Measurements from ENCODE around the gene PIGV.
"Not testable (repeated sequence)": the region's sequence is repeated elsewhere in the genome, so short reads cannot be mapped to it uniquely, and the experiment has no call there.

The PIGV gene

DNA sequence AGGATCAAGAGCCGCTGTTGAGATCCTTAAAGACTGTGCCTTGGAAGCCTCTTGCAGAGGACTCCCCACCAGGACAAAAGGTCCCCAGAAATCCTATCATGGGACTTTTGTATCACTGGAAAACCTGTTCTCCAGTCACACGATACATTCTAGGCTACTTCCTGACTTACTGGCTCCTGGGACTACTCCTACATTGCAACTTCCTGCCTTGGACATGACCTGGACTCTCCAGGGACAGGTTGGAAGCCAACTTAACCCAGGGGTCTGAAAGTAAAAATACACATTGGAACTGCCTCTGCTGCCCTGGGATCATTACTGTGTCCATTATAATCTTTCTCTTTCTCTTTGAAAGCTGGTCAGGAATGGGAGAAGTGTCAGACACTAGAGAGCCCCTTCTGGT is 9.9 kb downstream of the PIGV start:
- DNase-seq (ENCODE audit: low spot score): no peak
- TF ChIP-seq, protein P1, sequence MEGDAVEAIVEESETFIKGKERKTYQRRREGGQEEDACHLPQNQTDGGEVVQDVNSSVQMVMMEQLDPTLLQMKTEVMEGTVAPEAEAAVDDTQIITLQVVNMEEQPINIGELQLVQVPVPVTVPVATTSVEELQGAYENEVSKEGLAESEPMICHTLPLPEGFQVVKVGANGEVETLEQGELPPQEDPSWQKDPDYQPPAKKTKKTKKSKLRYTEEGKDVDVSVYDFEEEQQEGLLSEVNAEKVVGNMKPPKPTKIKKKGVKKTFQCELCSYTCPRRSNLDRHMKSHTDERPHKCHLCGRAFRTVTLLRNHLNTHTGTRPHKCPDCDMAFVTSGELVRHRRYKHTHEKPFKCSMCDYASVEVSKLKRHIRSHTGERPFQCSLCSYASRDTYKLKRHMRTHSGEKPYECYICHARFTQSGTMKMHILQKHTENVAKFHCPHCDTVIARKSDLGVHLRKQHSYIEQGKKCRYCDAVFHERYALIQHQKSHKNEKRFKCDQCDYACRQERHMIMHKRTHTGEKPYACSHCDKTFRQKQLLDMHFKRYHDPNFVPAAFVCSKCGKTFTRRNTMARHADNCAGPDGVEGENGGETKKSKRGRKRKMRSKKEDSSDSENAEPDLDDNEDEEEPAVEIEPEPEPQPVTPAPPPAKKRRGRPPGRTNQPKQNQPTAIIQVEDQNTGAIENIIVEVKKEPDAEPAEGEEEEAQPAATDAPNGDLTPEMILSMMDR (IDR thresholded peaks at IDR 0.05; ENCODE audit: borderline replicate concordance, control extremely low read depth, extremely low read depth, insufficient read depth, missing control alignments): no peak
- in situ Hi-C loops (cut with MboI; ENCODE audit: low sequenced_read_pairs, unreplicated experiment): no loop called here

DNA sequence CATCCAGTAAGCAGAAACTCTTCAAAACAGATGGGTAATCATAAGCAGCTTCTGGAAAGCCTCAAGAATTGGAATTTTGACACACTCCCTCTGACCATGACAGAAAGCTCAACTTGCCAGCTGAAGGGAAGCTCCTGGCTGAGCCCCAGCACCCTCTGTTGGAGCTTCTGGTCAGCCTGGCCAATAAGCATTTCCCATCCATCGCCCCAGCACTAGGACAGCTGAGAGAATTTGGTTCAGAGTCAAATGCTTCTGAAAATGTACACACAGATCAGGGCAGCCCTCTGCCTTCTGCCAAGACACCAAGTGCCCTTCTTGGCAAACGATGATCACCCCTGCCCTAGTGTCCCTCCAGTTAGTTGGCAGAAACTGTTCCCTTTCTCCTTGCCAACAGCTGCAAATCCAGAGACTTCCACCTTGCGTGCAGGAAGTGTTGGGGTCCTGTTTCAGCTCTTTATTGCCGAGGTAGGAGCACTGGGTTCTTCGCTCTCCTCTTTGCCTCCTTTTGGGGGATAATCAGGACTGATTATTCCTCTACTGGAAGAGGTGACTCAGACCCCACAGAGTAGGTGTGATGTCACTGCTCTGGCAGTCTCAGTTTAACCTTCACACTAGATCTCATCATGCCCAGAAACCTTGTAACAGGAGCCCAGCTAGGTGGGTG is 11.9 kb downstream of the PIGV start:
- no peak for DNase-seq (ENCODE audit: low spot score)
- in situ Hi-C loops (cut with MboI; ENCODE audit: low sequenced_read_pairs, unreplicated experiment): no loop called here

DNA sequence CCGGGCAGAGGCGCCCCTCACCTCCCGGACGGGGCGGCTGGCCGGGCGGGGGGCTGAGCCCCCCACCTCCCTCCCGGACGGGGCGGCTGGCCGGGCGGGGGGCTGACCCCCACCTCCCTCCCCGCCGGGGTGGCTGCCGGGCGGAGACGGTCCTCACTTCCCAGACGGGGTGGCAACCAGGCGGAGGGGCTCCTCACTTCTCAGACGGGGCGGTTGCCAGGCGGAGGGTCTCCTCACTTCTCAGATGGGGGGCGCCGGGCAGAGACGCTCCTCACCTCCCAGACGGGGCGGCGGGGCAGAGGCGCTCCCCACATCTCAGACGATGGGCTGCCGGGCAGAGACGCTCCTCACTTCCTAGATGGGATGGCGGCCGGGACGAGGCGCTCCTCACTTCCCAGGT is 16.2 kb downstream of the PIGV start:
- in situ Hi-C loops (cut with MboI; ENCODE audit: low sequenced_read_pairs, unreplicated experiment); DNase-seq (ENCODE audit: low spot score): not testable (repeated sequence)

More for the DNA sequence above, 11.9 kb downstream of the PIGV start:
- TF ChIP-seq, protein P1 (IDR thresholded peaks at IDR 0.05; ENCODE audit: borderline replicate concordance, control extremely low read depth, extremely low read depth, insufficient read depth, missing control alignments): no peak

DNA sequence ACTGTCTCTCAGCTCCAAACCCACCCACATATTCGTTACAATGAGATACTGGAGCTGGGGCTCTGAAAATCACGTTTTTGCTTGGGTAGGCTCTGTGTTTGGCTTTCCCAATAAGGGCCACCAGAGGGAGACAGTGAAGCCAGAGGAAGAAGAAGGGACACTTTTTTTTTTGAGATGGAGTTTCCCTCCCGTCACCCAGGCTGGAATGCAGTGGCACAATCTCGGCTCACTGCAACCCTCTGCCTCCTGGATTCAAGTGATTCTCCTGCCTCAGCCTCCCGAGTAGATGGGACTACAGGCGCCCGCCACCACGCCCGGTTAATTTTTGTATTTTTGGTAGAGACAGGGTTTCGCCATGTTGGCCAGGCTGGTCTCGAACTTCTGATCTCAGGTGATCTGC is 22.4 kb downstream of the PIGV start:
- in situ Hi-C loops (cut with MboI; ENCODE audit: low sequenced_read_pairs, unreplicated experiment): not testable (repeated sequence)
- DNase-seq (ENCODE audit: low spot score): peak; percentile 83
- TF ChIP-seq, protein P1 (IDR thresholded peaks at IDR 0.05; ENCODE audit: borderline replicate concordance, control extremely low read depth, extremely low read depth, insufficient read depth, missing control alignments): peak; percentile 75

DNA sequence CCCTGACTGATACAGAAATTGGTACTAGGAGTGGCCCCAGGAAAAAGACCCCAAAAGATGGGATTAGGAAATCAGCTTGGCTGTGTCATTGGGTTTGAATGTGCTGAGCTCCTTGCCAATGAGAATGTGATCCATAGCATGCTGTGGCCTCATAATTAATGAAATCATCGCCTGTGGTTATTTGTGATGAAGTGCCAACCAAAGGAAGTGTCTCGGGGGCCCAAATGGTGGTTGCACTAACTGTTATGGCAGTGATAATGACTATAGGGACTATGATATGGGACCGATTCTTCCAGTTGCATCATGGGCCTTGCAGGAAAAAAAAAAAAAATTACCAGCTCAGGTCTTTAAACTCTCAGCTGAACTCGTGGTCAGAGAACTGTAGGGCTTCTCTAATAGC is 23.3 kb downstream of the PIGV start:
- TF ChIP-seq, protein P1 (IDR thresholded peaks at IDR 0.05; ENCODE audit: borderline replicate concordance, control extremely low read depth, extremely low read depth, insufficient read depth, missing control alignments): no peak

DNA sequence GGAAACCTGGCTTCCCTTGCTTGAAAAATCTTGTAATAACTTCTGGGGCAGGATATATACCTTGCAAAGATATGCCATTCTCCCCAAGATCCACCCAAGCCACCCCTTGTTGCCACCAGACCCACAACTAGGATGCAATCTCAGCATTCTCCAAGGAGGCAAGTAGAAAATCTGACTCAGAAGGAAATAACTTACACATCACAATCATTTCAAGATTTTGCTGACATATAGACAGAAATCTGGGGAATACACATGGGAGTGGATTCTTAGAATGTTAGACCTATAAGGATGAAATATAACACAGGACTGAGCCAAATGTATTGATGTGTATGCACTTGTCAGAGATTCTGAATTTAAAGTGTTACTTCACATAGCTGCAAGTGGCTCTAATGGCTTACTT is 24.0 kb downstream of the PIGV start:
- no peak for DNase-seq (ENCODE audit: low spot score)
- TF ChIP-seq, protein P1 (IDR thresholded peaks at IDR 0.05; ENCODE audit: borderline replicate concordance, control extremely low read depth, extremely low read depth, insufficient read depth, missing control alignments): no peak
- in situ Hi-C loops (cut with MboI; ENCODE audit: low sequenced_read_pairs, unreplicated experiment): no loop called here

More for the DNA sequence above, 23.3 kb downstream of the PIGV start:
- DNase-seq (ENCODE audit: low spot score): no peak
- in situ Hi-C loops (cut with MboI; ENCODE audit: low sequenced_read_pairs, unreplicated experiment): no loop called here

DNA sequence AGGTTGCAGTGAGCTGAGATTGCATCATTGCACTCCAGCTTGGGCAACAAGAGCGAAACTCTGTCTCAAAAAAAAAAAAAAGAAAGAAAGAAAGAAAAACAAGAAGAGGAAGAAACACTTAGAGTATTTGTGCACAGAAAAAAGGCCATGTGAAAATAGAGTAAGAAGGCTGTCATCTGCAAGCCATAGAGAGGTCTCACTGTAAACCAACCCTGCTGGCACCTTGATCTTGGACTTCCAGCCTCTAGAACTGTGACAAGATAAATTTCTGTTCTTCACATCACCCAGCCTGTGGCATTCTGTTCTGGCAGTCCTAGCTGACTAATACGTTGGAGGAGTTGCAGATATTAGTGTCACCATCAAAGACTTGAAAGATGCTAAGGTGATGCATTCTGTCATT is 26.6 kb downstream of the PIGV start:
- in situ Hi-C loops (cut with MboI; ENCODE audit: low sequenced_read_pairs, unreplicated experiment): no loop called here
- no peak for DNase-seq (ENCODE audit: low spot score)
- TF ChIP-seq, protein P1 (IDR thresholded peaks at IDR 0.05; ENCODE audit: borderline replicate concordance, control extremely low read depth, extremely low read depth, insufficient read depth, missing control alignments): no peak
